Measurements from ENCODE around the gene NAALADL2.

GRCh38 chr3:175311404-175311803 lies 452.3 kb downstream of the NAALADL2 start:
- TF ChIP-seq CTCF (IDR thresholded peaks at IDR 0.05; ENCODE audit: insufficient read depth, low read length, poor library complexity, severe bottlenecking): no peak
- no peak for TF ChIP-seq EZH2phosphoT487 (conservative IDR thresholded peaks at IDR 0.05; ENCODE audit: low read length)
